Ishikawa (cell line): ENCODE data around the gene ARHGAP40.

Experiments used
- CEBPB ChIP-seq: IDR thresholded peaks from 2 replicates; pipeline ENCODE4 v1.6.1; 2012
- CREB1 ChIP-seq: IDR thresholded peaks from 2 replicates; pipeline ENCODE4 v1.6.1; 2012; ENCODE audit warnings: low read depth
- EGR1 ChIP-seq: IDR thresholded peaks from 2 replicates; pipeline ENCODE4 v1.6.1; 2012
- EP300 ChIP-seq: IDR thresholded peaks from 2 replicates; pipeline ENCODE4 v1.6.1; 2012; ENCODE audit warnings: borderline replicate concordance
- FOXM1 ChIP-seq: IDR thresholded peaks from 2 replicates; pipeline ENCODE4 v1.6.1; 2012; ENCODE audit warnings: low read depth, borderline replicate concordance
- MAX ChIP-seq: IDR thresholded peaks from 2 replicates; pipeline ENCODE4 v1.6.1; 2012
- NFIC ChIP-seq: IDR thresholded peaks from 2 replicates; pipeline ENCODE4 v1.6.1; 2012
- RAD21 ChIP-seq: IDR thresholded peaks from 2 replicates; pipeline ENCODE4 v1.6.1; 2012; ENCODE audit warnings: low read depth
- REST ChIP-seq: IDR thresholded peaks from 2 replicates; pipeline ENCODE4 v1.6.1; 2012; ENCODE audit warnings: low read depth, mild to moderate bottlenecking
- TAF1 ChIP-seq: IDR thresholded peaks from 2 replicates; pipeline ENCODE4 v1.6.1; 2012; ENCODE audit warnings: low read depth, mild to moderate bottlenecking
- TCF12 ChIP-seq: IDR thresholded peaks from 2 replicates; pipeline ENCODE4 v1.6.1; 2012; ENCODE audit warnings: low read depth
- TEAD4 ChIP-seq: IDR thresholded peaks from 2 replicates; pipeline ENCODE4 v1.6.1; 2012
- USF1 ChIP-seq: IDR thresholded peaks from 2 replicates; pipeline ENCODE4 v1.6.1; 2012
- YY1 ChIP-seq: IDR thresholded peaks from 2 replicates; pipeline ENCODE4 v1.6.1; 2012; ENCODE audit warnings: low read depth
- ZBTB7A ChIP-seq: IDR thresholded peaks from 2 replicates; pipeline ENCODE4 v1.6.1; 2012; ENCODE audit warnings: low read depth

ARHGAP40 gene

GRCh38 chr20:38671701-38672292, 70.2 kb downstream of the ARHGAP40 start:
- TF ChIP-seq REST, result no peak
- TF ChIP-seq MAX, result no peak
- TF ChIP-seq TCF12, result no peak
- no peak for TF ChIP-seq TEAD4
- no peak for TF ChIP-seq FOXM1
- no peak for TF ChIP-seq CREB1
- no peak for TF ChIP-seq ZBTB7A
- TF ChIP-seq RAD21, result no peak
- no peak for TF ChIP-seq CEBPB
- TF ChIP-seq USF1, result no peak
- TF ChIP-seq YY1, result no peak
- no peak for TF ChIP-seq NFIC
- no peak for TF ChIP-seq EP300
- TF ChIP-seq EGR1, result no peak
- no peak for TF ChIP-seq TAF1

GRCh38 chr20:38672504-38672903, 70.9 kb downstream of the ARHGAP40 start:
- TF ChIP-seq NFIC, result no peak
- TF ChIP-seq FOXM1, result no peak
- no peak for TF ChIP-seq CEBPB
- no peak for TF ChIP-seq TAF1
- no peak for TF ChIP-seq TCF12
- TF ChIP-seq RAD21, result no peak
- TF ChIP-seq MAX, result no peak
- TF ChIP-seq ZBTB7A, result no peak
- no peak for TF ChIP-seq USF1
- no peak for TF ChIP-seq TEAD4

GRCh38 chr20:38673261-38673660, 71.7 kb downstream of the ARHGAP40 start:
- TF ChIP-seq ZBTB7A, result no peak
- TF ChIP-seq TEAD4, result no peak
- no peak for TF ChIP-seq NFIC
- TF ChIP-seq RAD21, result no peak
- TF ChIP-seq TAF1, result no peak
- no peak for TF ChIP-seq CEBPB
- no peak for TF ChIP-seq YY1

- no peak for TF ChIP-seq EGR1
- no peak for TF ChIP-seq EP300
- TF ChIP-seq YY1, result no peak
- TF ChIP-seq CREB1, result no peak
- no peak for TF ChIP-seq USF1
- no peak for TF ChIP-seq TEAD4
Measured at GRCh38 chr20:38673725-38674091, 72.1 kb downstream of the ARHGAP40 start.

GRCh38 chr20:38674092-38674764, 72.6 kb downstream of the ARHGAP40 start:
- peak; percentile 67 for TF ChIP-seq EGR1
- TF ChIP-seq TCF12, result no peak
- no peak for TF ChIP-seq EP300
- no peak for TF ChIP-seq TAF1
- TF ChIP-seq YY1, result no peak
- no peak for TF ChIP-seq ZBTB7A
- TF ChIP-seq CEBPB, result no peak
- TF ChIP-seq CREB1, result no peak
- TF ChIP-seq FOXM1, result no peak
- TF ChIP-seq TEAD4, result no peak
- TF ChIP-seq NFIC, result no peak
- TF ChIP-seq REST, result no peak
- TF ChIP-seq USF1, result no peak
- TF ChIP-seq MAX, result 0 out of 2 replicates have a peak, but pooled peaks have one; percentile 44
- no peak for TF ChIP-seq RAD21
